GM12864 (cell line): ENCODE results near the gene ATP8A2.
A peak's percentile ranks its signal among the peaks of the same experiment; 100 is the strongest.
"Not testable (repeated sequence)": the region's sequence is repeated elsewhere in the genome, so short reads cannot be mapped to it uniquely, and the experiment has no call there.

Source experiments
- DNase-seq: peaks from one replicate; pipeline ENCODE4 v3.0.0-alpha.2; 2011; ENCODE audit warnings: low read depth
- H3K4me3 ChIP-seq: 2 replicates; pipeline ENCODE4 v1.5.1; 2011; ENCODE audit warnings: mild to moderate bottlenecking, low read depth, low read length, control low read depth
- CTCF ChIP-seq: IDR thresholded peaks from 2 replicates; pipeline ENCODE4 v1.5.1; 2011; ENCODE audit warnings: low read depth, mild to moderate bottlenecking, moderate library complexity, low read length, control low read depth, inconsistent platforms; ENCODE audit errors: missing control alignments

ATP8A2 gene

DNA sequence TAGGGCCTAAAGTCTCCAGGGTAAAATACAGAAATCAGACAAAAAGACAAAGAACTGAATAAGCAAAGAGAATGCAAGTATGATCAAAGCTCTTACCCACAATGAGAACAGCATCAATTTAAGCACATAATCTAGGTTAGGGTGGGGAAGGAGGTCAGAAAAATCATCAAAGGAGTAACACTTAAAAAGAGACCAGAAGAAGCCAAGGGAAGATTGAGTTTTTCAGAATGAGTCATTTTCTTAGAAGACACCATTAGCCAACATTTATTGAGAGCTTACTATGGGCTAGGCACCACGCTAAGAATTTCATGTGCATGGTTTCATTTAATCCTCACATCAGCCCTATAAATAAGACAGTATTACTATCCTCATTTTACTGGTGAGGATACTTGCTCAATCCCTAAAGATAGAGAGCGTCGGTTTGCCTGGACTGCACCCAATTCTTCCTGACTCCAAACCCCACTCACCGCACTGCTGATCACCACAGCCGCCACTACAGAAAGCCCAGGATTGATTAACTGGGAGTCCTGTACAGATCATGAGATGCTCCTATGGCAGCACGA, 681.7 kb downstream of the ATP8A2 start:
- DNase-seq: no peak
- no peak overlapping the region for H3K4me3 ChIP-seq
- TF ChIP-seq CTCF: no peak

GRCh38 chr13:26054896-26055295, 683.1 kb downstream of the ATP8A2 start:
- TF ChIP-seq CTCF: no peak
- DNase-seq: no peak
- no peak overlapping the region for H3K4me3 ChIP-seq

GRCh38 chr13:26058704-26059103, 686.9 kb downstream of the ATP8A2 start:
- no peak for DNase-seq
- no peak for TF ChIP-seq CTCF
- H3K4me3 ChIP-seq: no peak overlapping the region

GRCh38 chr13:26060357-26060756, 688.6 kb downstream of the ATP8A2 start:
- no peak for TF ChIP-seq CTCF
- H3K4me3 ChIP-seq: no peak overlapping the region
- no peak for DNase-seq

DNA sequence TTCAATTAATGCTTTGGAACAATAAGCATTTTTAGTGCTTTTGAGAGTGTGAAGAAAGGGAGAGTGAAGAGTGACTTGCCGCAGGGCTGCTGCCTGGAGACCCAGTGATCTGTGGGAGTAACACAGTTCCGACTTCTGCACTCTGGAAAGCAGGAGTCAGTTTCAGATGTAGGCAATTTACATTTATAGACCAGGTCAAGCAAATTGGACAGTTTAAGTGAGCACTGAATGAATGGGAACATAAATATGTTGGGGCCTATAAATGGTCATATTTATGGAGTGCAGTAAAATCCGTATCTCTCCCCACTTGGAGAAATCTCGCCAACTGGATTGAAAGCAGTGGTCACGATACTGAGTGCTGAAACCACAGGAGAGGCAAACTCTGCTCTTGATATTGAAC, 689.5 kb downstream of the ATP8A2 start:
- no peak for TF ChIP-seq CTCF
- no peak overlapping the region for H3K4me3 ChIP-seq
- no peak for DNase-seq

- DNase-seq: no peak
- no peak for TF ChIP-seq CTCF
- no peak overlapping the region for H3K4me3 ChIP-seq
Measured at GRCh38 chr13:26061947-26062346, 690.2 kb downstream of the ATP8A2 start.

GRCh38 chr13:26062853-26063444, 691.2 kb downstream of the ATP8A2 start:
- DNase-seq: no peak
- TF ChIP-seq CTCF: peak; percentile 60
- H3K4me3 ChIP-seq: no peak overlapping the region

- DNase-seq, H3K4me3 ChIP-seq: not testable (repeated sequence)
Measured at GRCh38 chr13:26066492-26066891, 694.7 kb downstream of the ATP8A2 start.
